Mucosa of descending colon (tissue), 3 donors: ENCODE results near the gene SPRN. TPM values are rescaled to one million over a fixed set of nuclear protein-coding genes. Genes with fewer than 3 reads are reported as not detected.

ENCODE experiments used
- ATAC-seq: fragments of 200-7000 bp; cut with Tn5 transposase; one replicate; pipeline ENCODE4 v1.9.1; 2020; ENCODE audit warnings: mild to moderate bottlenecking, moderate library complexity
- DNase-seq, 3 donors: peaks; one replicate each; pipeline ENCODE4 v3.0.0-alpha.2; 2020
- H3K36me3 ChIP-seq: fragments of 200-600 bp; one replicate; pipeline ENCODE4 v1.8.0; 2021; ENCODE audit warnings: low read depth, mild to moderate bottlenecking
- H3K4me1 ChIP-seq: fragments of 200-600 bp; one replicate; pipeline ENCODE4 v1.8.0; 2021; ENCODE audit warnings: low read depth, mild to moderate bottlenecking
- H3K4me3 ChIP-seq: fragments of 200-600 bp; one replicate; pipeline ENCODE4 v1.8.0; 2021; ENCODE audit warnings: mild to moderate bottlenecking
- H3K9me3 ChIP-seq: fragments of 200-600 bp; one replicate; pipeline ENCODE4 v1.8.0; 2021; ENCODE audit warnings: mild to moderate bottlenecking
- intact Hi-C, 2 donors: fragments of 100-400 bp; cut with DNase I in 1 of 2; cut with micrococcal nuclease in 1 of 2; formaldehyde crosslinking; loops; one replicate each; pipeline versions ENCODE4 v1.11.0 to v1.11.1; 2022; cut with DNase I, micrococcal nuclease
- total RNA-seq, 3 donors: library from RNA; stranded (reverse); fragmentation: NEBNext Ultra II Directional in 2 of 3; extraction: Animal tissue kit (Norgen Biotek cat#: 25700) in 2 of 3; gene quantifications; one replicate each; pipeline versions ENCODE4 v1.2.1 to v1.2.4, GENCODE V29; 2021 to 2023
- TF ChIP-seq, protein P1 (sequence below): fragments of 200-600 bp; IDR thresholded peaks from one replicate; pipeline ENCODE4 v1.8.0; 2022; ENCODE audit warnings: antibody characterized with exemption, mild to moderate bottlenecking
- donor health status: DM: no; HTN: no; CAD: no; lungs with moderate emphysema.
- donor health status: DM: no; HTN: no; CAD: no.
- donor health status: DM: no; HTN: yes; CAD: no.

The SPRN gene
- total RNA-seq, 3 donors from 2014 or later: 0.25 TPM; not detected in 2

DNA sequence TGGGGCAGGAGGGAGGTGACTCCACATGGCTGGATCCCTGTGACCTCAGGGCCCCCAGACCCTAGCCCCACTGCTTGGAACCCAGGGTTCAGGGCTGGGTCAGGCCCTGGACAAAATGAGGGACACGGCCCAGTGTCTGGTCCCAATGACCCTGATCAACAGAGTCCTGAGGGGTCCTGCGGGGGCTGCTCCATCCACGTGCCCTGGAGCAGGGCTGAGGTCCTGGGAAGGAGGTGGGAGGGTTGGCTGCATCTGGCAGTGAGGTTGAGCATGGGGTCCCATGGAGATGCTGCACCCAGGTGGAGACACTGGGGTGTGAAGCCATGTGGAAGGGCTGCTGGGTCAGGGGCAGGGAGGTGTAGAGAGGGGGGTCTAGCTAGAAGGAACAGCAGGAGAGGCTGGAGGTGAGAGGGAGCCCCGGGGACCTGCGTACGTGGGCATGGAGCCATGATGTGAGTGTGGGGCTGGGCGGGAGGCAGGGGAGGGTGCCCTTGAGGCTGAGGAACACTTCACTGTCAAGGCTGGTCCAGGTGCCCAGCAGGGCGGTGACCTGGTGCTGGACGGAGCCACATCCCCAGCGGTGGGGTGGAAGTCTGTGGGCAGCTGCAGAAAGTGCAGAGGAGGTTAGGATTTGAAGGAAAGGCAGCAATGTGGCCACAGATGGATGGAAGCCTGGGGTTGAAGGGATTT lies 29.9 kb upstream of the SPRN start:
- Histone ChIP-seq H3K4me3 (no peak overlapping the region), H3K9me3 (peaks cover under 1% of the 10 kb centered on the region), H3K4me1 (no peaks in the 10 kb centered on the region), H3K36me3 (no peaks in the 10 kb centered on the region)
- no peak for DNase-seq
- ATAC-seq: no peak
- intact Hi-C loops: no loop called here
- TF ChIP-seq, protein P1, sequence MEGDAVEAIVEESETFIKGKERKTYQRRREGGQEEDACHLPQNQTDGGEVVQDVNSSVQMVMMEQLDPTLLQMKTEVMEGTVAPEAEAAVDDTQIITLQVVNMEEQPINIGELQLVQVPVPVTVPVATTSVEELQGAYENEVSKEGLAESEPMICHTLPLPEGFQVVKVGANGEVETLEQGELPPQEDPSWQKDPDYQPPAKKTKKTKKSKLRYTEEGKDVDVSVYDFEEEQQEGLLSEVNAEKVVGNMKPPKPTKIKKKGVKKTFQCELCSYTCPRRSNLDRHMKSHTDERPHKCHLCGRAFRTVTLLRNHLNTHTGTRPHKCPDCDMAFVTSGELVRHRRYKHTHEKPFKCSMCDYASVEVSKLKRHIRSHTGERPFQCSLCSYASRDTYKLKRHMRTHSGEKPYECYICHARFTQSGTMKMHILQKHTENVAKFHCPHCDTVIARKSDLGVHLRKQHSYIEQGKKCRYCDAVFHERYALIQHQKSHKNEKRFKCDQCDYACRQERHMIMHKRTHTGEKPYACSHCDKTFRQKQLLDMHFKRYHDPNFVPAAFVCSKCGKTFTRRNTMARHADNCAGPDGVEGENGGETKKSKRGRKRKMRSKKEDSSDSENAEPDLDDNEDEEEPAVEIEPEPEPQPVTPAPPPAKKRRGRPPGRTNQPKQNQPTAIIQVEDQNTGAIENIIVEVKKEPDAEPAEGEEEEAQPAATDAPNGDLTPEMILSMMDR: no peak

DNA sequence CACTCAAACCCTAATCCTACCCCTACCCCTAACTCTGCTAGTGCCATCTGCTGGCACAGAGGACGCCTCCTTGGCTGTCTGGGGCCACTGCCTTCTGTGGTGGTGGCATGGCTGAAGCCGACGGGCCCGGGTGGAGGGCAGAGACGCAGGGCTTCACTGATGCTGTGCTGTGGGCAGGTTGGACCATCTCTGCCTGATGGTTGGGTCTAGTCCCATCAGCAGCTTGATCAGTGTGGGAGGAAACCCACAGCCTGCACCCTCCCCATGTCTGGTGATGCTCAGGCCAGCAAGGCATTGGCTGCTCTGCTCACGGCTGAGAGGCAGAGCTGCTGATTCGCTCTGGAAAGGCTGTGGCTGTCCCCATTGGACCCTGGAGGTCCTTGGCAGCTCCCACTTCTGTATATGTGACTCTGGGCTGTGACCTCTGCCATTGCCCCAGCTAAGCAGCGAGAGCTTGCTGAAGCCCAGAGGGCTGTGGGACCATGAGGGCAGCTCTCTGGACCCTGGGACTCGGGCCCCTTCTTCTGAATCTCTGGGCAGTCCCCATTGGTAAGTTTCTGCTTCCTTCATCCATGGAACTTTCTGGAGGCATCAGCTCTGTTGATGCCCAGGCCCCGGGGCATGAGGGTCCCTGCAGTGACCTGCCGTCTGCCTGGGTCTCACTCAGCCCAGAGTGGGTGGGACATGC lies 29.2 kb upstream of the SPRN start, which contains the start of gene SCART1:
TSS of gene SCART1 (plus strand) at position 430 of the 688 bp plus-strand sequence. CDS start at position 483, 53 bp downstream.
- DNase-seq (no peak), ATAC-seq (no peak)
- Histone ChIP-seq H3K36me3 (no peaks in the 10 kb centered on the region), H3K4me3 (no peak within 1 kb of the TSS), H3K9me3 (peaks cover 8% of the 10 kb centered on the region), H3K4me1 (no peaks in the 10 kb centered on the region)
- intact Hi-C loops: no loop called here
- TF ChIP-seq, protein P1: no peak

DNA sequence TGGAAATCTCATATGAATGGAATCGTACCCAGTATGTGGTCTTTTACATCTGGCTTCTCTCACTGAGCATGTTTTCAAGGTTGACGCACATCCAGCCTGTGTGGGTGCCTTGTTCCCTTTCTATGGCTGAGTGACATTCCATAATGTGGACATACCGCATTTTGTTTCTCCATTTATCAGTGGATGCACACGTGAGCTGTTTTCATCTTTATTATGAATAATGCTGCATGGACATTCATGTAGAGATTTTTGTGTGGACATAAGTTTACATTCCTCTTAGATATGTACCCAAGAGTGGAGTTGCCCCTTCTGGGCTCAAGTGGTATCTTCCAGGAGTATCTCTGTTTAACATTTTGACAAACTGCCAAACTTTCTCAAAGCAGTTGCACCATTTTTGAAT lies 28.0 kb upstream of the SPRN start:
- Histone ChIP-seq H3K9me3 (peaks cover 20% of the 10 kb centered on the region), H3K4me3 (no peak overlapping the region), H3K36me3 (no peaks in the 10 kb centered on the region), H3K4me1 (no peaks in the 10 kb centered on the region)
- intact Hi-C loops: no loop called here
- no peak for DNase-seq
- TF ChIP-seq, protein P1: no peak
- ATAC-seq: no peak

DNA sequence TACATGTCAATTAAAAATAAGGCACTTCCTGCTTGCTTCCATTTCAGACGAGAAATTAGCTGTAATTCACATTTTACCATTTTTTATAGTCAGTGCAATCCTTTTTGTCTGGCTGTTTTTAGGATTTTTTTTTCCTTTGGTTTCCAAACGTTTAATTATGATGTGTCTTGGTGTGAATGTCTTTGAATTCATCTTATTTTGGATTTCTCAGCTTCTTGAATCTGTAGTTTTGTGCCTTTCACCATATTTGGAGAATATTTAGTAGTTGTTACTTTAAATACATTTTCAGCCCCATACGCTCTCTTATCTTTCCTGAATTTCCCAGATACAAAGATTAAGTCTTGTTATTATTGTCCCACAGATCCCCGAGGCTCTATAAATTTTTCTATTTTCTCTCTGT lies 26.9 kb upstream of the SPRN start:
- ATAC-seq (no peak), DNase-seq (no peak)
- intact Hi-C loops: no loop called here
- H3K9me3 ChIP-seq: peaks cover 31% of the 10 kb centered on the region
- H3K4me3 ChIP-seq: no peak overlapping the region
- H3K36me3 ChIP-seq: no peaks in the 10 kb centered on the region
- TF ChIP-seq, protein P1: no peak
- no peaks in the 10 kb centered on the region for H3K4me1 ChIP-seq

DNA sequence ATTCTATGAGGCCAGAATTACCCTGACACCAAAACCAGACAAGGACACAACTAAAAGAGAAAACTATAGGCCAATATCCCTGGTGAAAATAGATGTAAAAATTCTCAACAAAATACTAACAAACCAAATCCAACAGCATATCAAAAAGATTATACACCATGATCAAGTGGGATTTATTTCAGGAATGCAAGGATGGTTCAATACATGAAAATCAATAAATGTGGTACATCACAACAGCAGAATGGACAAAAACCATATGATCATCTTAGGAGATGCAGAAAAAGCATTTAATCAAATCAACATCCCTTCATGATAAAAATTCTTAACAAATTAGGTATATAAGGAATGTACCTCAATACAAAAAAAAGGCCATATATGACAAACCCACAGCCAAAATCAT lies 23.7 kb upstream of the SPRN start:
- no peaks in the 10 kb centered on the region for H3K36me3 ChIP-seq
- TF ChIP-seq, protein P1: no peak
- intact Hi-C loops: no loop called here
- H3K4me1 ChIP-seq: no peaks in the 10 kb centered on the region
- ATAC-seq (no peak), DNase-seq (no peak)
- peaks cover 32% of the 10 kb centered on the region for H3K9me3 ChIP-seq
- no peak overlapping the region for H3K4me3 ChIP-seq
